GM19468 (cell line): Measurements from ENCODE around the gene NTM.

Experiments used
- ATAC-seq: cut with Tn5 transposase; IDR thresholded peaks from one replicate; pipeline ENCODE4 v1.9.1; 2021; ENCODE audit warnings: mild to moderate bottlenecking, moderate library complexity, moderate number of reproducible peaks; ENCODE audit not compliant: unreplicated experiment; ENCODE audit errors: extremely low read depth

Gene NTM

GRCh38 chr11:131866535-131867400 lies 496.4 kb downstream of the NTM start:
- no peak for ATAC-seq

GRCh38 chr11:131867457-131868257 lies 497.2 kb downstream of the NTM start:
- ATAC-seq, result peak; percentile 73

GRCh38 chr11:131868629-131869507 lies 498.5 kb downstream of the NTM start:
- ATAC-seq, result no peak

- ATAC-seq, result no peak
These were observed 499.9 kb downstream of the NTM start for GRCh38 chr11:131870305-131870704.

- ATAC-seq, result no peak
These were observed 500.6 kb downstream of the NTM start for GRCh38 chr11:131871006-131871405.

GRCh38 chr11:131874070-131874469 lies 503.7 kb downstream of the NTM start:
- ATAC-seq, result no peak

- ATAC-seq, result no peak
These were observed 505.2 kb downstream of the NTM start for GRCh38 chr11:131875611-131876010.

- no peak for ATAC-seq
These were observed 507.0 kb downstream of the NTM start for GRCh38 chr11:131877246-131877942.

- no peak for ATAC-seq
These were observed 509.9 kb downstream of the NTM start for GRCh38 chr11:131880316-131880715.

GRCh38 chr11:131880976-131881375 lies 510.6 kb downstream of the NTM start:
- no peak for ATAC-seq

- no peak for ATAC-seq
These were observed 512.9 kb downstream of the NTM start for GRCh38 chr11:131883332-131883731.

- ATAC-seq, result no peak
These were observed 514.2 kb downstream of the NTM start for GRCh38 chr11:131884461-131885073.

- no peak for ATAC-seq
These were observed 515.0 kb downstream of the NTM start for GRCh38 chr11:131885431-131885830.

- no peak for ATAC-seq
These were observed 515.8 kb downstream of the NTM start for GRCh38 chr11:131886201-131886600.

GRCh38 chr11:131888230-131888855 lies 517.9 kb downstream of the NTM start:
- no peak for ATAC-seq

- no peak for ATAC-seq
These were observed 518.7 kb downstream of the NTM start for GRCh38 chr11:131889146-131889577.

GRCh38 chr11:131889760-131890581 lies 519.6 kb downstream of the NTM start:
- no peak for ATAC-seq
